HCT116 (cell line): ENCODE results near the gene PKP3. TPM values are rescaled to one million over a fixed set of nuclear protein-coding genes. Genes with fewer than 3 reads are reported as not detected.

ENCODE experiments used
- ATAC-seq: fragments of 200-7000 bp; cut with Tn5 transposase; 2 replicates; pipeline ENCODE4 v1.9.1; 2020; ENCODE audit warnings: mild to moderate bottlenecking, moderate library complexity
- BruUV-seq: library from RNA; stranded (reverse); fragments of 400-500 nt; replicated peaks from 2 replicates; lab custom pipeline; 2021; lab: Mats Ljungman, UMichigan
- CTCF ChIA-PET: fragments of 300-600 bp; sonication (Branson Sonifier 250); formaldehyde crosslinking; loops from one replicate; lab custom pipeline; 2021; ENCODE audit warnings: antibody characterized with exemption; lab: Charles Lee
- POLR2A ChIA-PET: fragments of 300-600, 350-600 bp; sonication (Branson Sonifier 250); formaldehyde crosslinking; loops from one replicate; lab custom pipeline; 2021; ENCODE audit warnings: antibody characterized with exemption; lab: Charles Lee
- RAD21 ChIA-PET, 2 experiments: fragments of 300-600 bp; sonication (Branson Sonifier 250); formaldehyde crosslinking; loops; one replicate each; lab custom pipeline; 2023; ENCODE audit warnings: low total read pairs in 2 of 2; ENCODE audit not compliant: uncharacterized antibody in 2 of 2, unreplicated experiment in 2 of 2, low non-redundant PET in 1 of 2; lab: Charles Lee
- DNase-seq: peaks from one replicate; pipeline ENCODE4 v3.0.0-alpha.2; 2010; ENCODE audit warnings: low read depth, low spot score
- H2AFZ ChIP-seq: fragments of 200-600 bp; shearing (Covaris generic), sonication (generic); 2 replicates; pipeline ENCODE4 v1.6.1; 2017; ENCODE audit warnings: low read depth, mixed run types, mixed read lengths, antibody characterized with exemption, low read length; ENCODE audit not compliant: poor library complexity, severe bottlenecking
- H3K27ac ChIP-seq: 2 replicates; pipeline ENCODE4 v1.5.1; 2012; ENCODE audit warnings: low read depth, low read length
- H3K27me3 ChIP-seq: fragments of 200-600 bp; sonication (generic); 2 replicates; pipeline ENCODE4 v1.6.1; 2016; ENCODE audit warnings: mixed run types, low read length, mixed read lengths; ENCODE audit not compliant: insufficient read depth
- H3K36me3 ChIP-seq, 2 experiments: fragments of 200-500 bp in 1 of 2; fragments of 200-600 bp in 1 of 2; sonication (Bioruptor generic) in 1 of 2; sonication (generic) in 1 of 2; 2 replicates each; pipeline versions ENCODE4 v1.5.1 to v1.6.1; 2014 to 2016; ENCODE audit warnings: low read length in 2 of 2, inconsistent platforms in 1 of 2, mixed read lengths in 1 of 2, mixed run types in 1 of 2; ENCODE audit not compliant: insufficient read depth in 2 of 2, control insufficient read depth in 1 of 2
- H3K4me1 ChIP-seq, 2 experiments: fragments of 200-600 bp in 1 of 2; sonication (generic) in 1 of 2; 2 replicates each; pipeline versions ENCODE4 v1.5.1 to v1.6.1; 2012 to 2017; ENCODE audit warnings: low read length in 2 of 2, inconsistent platforms in 1 of 2, mild to moderate bottlenecking in 1 of 2, mixed read lengths in 1 of 2, mixed run types in 1 of 2, moderate library complexity in 1 of 2; ENCODE audit not compliant: insufficient read depth in 2 of 2, control insufficient read depth in 1 of 2
- H3K4me2 ChIP-seq: fragments of 200-600 bp; sonication (generic); 2 replicates; pipeline ENCODE4 v1.6.1; 2017; ENCODE audit warnings: mixed run types, low read length, mixed read lengths
- H3K4me3 ChIP-seq, 2 experiments: fragments of 200-600 bp in 1 of 2; sonication (generic) in 1 of 2; replicated peaks in 1 of 2; 2 replicates each; pipeline ENCODE4 v1.5.1; 2011 to 2016; ENCODE audit warnings: low read length in 2 of 2, control low read depth in 1 of 2, low read depth in 1 of 2, mild to moderate bottlenecking in 1 of 2, mixed read lengths in 1 of 2, mixed run types in 1 of 2
- H3K79me2 ChIP-seq: fragments of 200-600 bp; sonication (generic); 2 replicates; pipeline ENCODE4 v1.6.1; 2017; ENCODE audit warnings: mild to moderate bottlenecking, mixed run types, low read length, moderate library complexity, mixed read lengths; ENCODE audit not compliant: insufficient read depth
- H3K9ac ChIP-seq: fragments of 200-600 bp; sonication (generic); 2 replicates; pipeline ENCODE4 v1.6.1; 2016; ENCODE audit warnings: low read length, mixed read lengths
- H3K9me2 ChIP-seq: fragments of 200-600 bp; sonication (generic), shearing (Covaris generic); 2 replicates; pipeline ENCODE4 v1.6.1; 2017; ENCODE audit warnings: mixed run types, mild to moderate bottlenecking, moderate library complexity; ENCODE audit not compliant: insufficient read depth
- H3K9me3 ChIP-seq, 2 experiments: fragments of 200-500 bp in 1 of 2; fragments of 200-600 bp in 1 of 2; sonication (Bioruptor generic) in 1 of 2; sonication (generic) in 1 of 2; 2 replicates each; pipeline ENCODE4 v1.6.1; 2014 to 2017; ENCODE audit warnings: low read length in 2 of 2, mixed read lengths in 2 of 2, inconsistent platforms in 1 of 2, low read depth in 1 of 2, mild to moderate bottlenecking in 1 of 2, mixed run types in 1 of 2, moderate library complexity in 1 of 2; ENCODE audit not compliant: control insufficient read depth in 1 of 2, insufficient read depth in 1 of 2
- H4K20me1 ChIP-seq: fragments of 200-600 bp; sonication (generic), shearing (Covaris generic); 2 replicates; pipeline ENCODE4 v1.6.1; 2017; ENCODE audit warnings: mixed run types, mild to moderate bottlenecking, moderate library complexity; ENCODE audit not compliant: insufficient read depth
- CBX3 ChIP-seq: IDR thresholded peaks from 2 replicates; pipeline ENCODE4 v1.6.1; 2012; ENCODE audit warnings: low read depth
- CEBPB ChIP-seq: IDR thresholded peaks from 2 replicates; pipeline ENCODE4 v1.6.1; 2012; ENCODE audit warnings: low read depth
- EZH2 ChIP-seq: fragments of 200-600 bp; sonication (generic); IDR thresholded peaks from 2 replicates; pipeline ENCODE4 v1.6.1; 2017; ENCODE audit warnings: antibody characterized with exemption, mixed run types
- EZH2phosphoT487 ChIP-seq: fragments of 200-600 bp; IDR thresholded peaks from 2 replicates; pipeline ENCODE4 v1.6.1; 2018; ENCODE audit warnings: antibody characterized with exemption, borderline replicate concordance
- FOSL1 ChIP-seq: IDR thresholded peaks from 2 replicates; pipeline ENCODE4 v1.6.1; 2012; ENCODE audit warnings: low read depth
- POLR2AphosphoS5 ChIP-seq: IDR thresholded peaks from 2 replicates; pipeline ENCODE4 v1.6.1; 2011; ENCODE audit warnings: mild to moderate bottlenecking, low read depth, low read length, moderate library complexity
- RAD21 ChIP-seq: IDR thresholded peaks from 2 replicates; pipeline ENCODE4 v1.6.1; 2012; ENCODE audit warnings: low read depth, mild to moderate bottlenecking
- SIN3A ChIP-seq: IDR thresholded peaks from 2 replicates; pipeline ENCODE4 v1.6.1; 2012; ENCODE audit warnings: low read depth
- SRF ChIP-seq: IDR thresholded peaks from 2 replicates; pipeline ENCODE4 v1.6.1; 2012; ENCODE audit warnings: low read depth
- ZFX ChIP-seq: fragments of 450-650 bp; IDR thresholded peaks from 2 replicates; pipeline ENCODE4 v1.6.1; 2017
- intact Hi-C: fragments of 100-400 bp; cut with micrococcal nuclease; formaldehyde crosslinking; loops from 2 replicates; pipeline ENCODE4 v1.10.0; 2022
- total RNA-seq: library from RNA; stranded (reverse); gene quantifications from one replicate; pipeline ENCODE4 v1.2.1, GENCODE V29; 2021; ENCODE audit not compliant: unreplicated experiment
- TF ChIP-seq, protein P1 (sequence below): IDR thresholded peaks from 2 replicates; pipeline ENCODE4 v1.6.1; 2011; ENCODE audit warnings: mild to moderate bottlenecking, low read length, moderate library complexity; ENCODE audit not compliant: insufficient replicate concordance; ENCODE audit errors: extremely low read depth
- TF ChIP-seq, protein P2 (sequence below), 3 experiments: fragments of 200-600 bp in 1 of 3; sonication (generic) in 1 of 3; IDR thresholded peaks in 2 of 3; conservative IDR thresholded peaks in 1 of 3; 2 replicates each; pipeline ENCODE4 v1.5.1; 2012 to 2017; ENCODE audit warnings: low read depth in 2 of 3, low read length in 2 of 3, antibody characterized with exemption in 1 of 3, borderline replicate concordance in 1 of 3, control low read depth in 1 of 3, mild to moderate bottlenecking in 1 of 3, mixed read lengths in 1 of 3, mixed run types in 1 of 3, moderate library complexity in 1 of 3; ENCODE audit not compliant: insufficient read depth in 1 of 3
- TF ChIP-seq, protein P3 (sequence below): IDR thresholded peaks from 2 replicates; pipeline ENCODE4 v1.6.1; 2012
- TF ChIP-seq, protein P4 (sequence below): IDR thresholded peaks from 2 replicates; pipeline ENCODE4 v1.6.1; 2012; ENCODE audit warnings: low read depth

Gene PKP3
- total RNA-seq, 1 experiment from 2014 or later, result 157 TPM

DNA sequence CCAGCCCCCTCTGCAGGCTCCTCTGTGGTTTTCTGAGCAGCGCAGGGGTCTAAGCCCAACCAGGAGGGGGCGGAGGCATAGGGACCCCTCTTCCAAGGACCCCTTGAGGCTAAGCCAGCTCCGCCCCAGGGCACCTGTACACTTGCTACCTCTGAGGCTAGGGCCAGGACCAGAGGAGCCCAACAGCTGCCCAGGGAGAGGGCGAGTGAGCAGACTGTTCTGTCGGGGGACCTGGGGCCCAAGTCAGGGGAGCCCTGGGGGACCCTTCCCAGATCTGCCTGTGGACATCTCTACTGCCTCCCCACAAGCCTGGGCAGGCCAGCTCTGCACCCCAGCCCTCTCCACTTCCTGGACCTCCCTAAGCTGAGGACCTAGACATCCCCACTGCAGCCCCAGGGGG is 23.0 kb upstream of the PKP3 start (continued):
- TF ChIP-seq, protein P1, sequence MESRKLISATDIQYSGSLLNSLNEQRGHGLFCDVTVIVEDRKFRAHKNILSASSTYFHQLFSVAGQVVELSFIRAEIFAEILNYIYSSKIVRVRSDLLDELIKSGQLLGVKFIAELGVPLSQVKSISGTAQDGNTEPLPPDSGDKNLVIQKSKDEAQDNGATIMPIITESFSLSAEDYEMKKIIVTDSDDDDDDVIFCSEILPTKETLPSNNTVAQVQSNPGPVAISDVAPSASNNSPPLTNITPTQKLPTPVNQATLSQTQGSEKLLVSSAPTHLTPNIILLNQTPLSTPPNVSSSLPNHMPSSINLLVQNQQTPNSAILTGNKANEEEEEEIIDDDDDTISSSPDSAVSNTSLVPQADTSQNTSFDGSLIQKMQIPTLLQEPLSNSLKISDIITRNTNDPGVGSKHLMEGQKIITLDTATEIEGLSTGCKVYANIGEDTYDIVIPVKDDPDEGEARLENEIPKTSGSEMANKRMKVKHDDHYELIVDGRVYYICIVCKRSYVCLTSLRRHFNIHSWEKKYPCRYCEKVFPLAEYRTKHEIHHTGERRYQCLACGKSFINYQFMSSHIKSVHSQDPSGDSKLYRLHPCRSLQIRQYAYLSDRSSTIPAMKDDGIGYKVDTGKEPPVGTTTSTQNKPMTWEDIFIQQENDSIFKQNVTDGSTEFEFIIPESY, result no peak
- TF ChIP-seq RAD21, result no peak
- TF ChIP-seq SRF, result no peak
- no peak for TF ChIP-seq EZH2

DNA sequence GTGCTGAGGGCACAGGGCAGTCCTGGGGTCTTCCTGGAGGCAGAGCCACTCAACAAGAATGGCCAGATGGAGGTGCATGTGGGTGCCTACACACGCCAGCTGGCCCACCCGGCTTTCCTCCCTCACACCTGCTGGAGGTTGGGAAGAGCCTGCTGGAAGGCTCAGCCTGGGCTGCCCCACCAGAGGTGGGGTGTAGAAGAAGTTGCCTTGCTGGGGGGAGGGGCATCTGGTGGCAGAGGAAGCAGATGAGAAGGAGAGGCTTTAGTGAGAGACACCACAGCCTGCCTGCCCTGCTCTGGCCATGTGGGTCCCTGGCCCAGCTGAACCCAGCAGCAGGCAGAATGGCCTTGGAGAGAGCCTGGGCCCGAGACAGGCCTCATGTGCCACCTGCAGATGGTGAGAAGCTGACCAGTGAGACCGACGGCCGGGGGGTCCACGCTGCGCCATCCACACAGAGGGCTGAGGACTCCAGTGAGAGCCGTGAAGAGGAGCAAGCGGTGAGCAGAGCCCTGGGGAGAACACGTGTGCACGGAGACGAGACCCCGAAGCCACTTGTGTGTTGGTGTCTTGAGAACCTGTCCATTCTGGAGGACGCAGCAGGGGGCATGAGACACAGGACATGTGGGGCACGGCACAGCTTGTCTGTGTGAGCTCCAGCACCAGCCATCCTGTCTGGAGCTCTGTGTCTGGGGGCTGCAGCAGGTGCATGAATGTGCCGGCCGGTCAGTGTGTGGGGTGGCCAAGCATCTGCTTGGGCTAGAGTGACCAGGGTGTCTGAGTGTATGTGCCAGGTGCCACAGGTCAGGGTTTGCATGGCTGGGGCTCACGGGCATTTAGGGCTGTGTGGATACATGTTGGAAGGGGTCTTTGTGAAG is 22.1 kb upstream of the PKP3 start:
- Histone ChIP-seq H3K9me3 (no peaks in the 10 kb centered on the region), H3K4me2 (no peak overlapping the region), H2AFZ (no peak overlapping the region), H3K9me2 (no peaks in the 10 kb centered on the region), H3K27me3 (no peaks in the 10 kb centered on the region), H3K36me3 (peaks cover 0 to 16% of the 10 kb centered on the region in 2 experiments; a peak in 1 of 4 replicates), H3K4me3 (no peak overlapping the region), H3K4me1 (peaks cover 0 to 12% of the 10 kb centered on the region in 2 experiments; a peak in 2 of 4 replicates), H4K20me1 (no peaks in the 10 kb centered on the region), H3K9ac (no peak overlapping the region), H3K27ac (no peak overlapping the region), H3K79me2 (peaks cover 16% of the 10 kb centered on the region; the same call in 1 of the 2 replicates)
- POLR2A ChIA-PET, result no interaction called here
- no peak for TF ChIP-seq CBX3
- TF ChIP-seq ZFX, result no peak
- TF ChIP-seq, protein P2, sequence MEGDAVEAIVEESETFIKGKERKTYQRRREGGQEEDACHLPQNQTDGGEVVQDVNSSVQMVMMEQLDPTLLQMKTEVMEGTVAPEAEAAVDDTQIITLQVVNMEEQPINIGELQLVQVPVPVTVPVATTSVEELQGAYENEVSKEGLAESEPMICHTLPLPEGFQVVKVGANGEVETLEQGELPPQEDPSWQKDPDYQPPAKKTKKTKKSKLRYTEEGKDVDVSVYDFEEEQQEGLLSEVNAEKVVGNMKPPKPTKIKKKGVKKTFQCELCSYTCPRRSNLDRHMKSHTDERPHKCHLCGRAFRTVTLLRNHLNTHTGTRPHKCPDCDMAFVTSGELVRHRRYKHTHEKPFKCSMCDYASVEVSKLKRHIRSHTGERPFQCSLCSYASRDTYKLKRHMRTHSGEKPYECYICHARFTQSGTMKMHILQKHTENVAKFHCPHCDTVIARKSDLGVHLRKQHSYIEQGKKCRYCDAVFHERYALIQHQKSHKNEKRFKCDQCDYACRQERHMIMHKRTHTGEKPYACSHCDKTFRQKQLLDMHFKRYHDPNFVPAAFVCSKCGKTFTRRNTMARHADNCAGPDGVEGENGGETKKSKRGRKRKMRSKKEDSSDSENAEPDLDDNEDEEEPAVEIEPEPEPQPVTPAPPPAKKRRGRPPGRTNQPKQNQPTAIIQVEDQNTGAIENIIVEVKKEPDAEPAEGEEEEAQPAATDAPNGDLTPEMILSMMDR (IDR thresholded peaks at IDR 0.05 in 2 of 3, conservative IDR thresholded peaks at IDR 0.05 in 1 of 3; ENCODE audit: borderline replicate concordance in 1 of 3, insufficient read depth in 1 of 3, low read depth in 2 of 3, low read length in 2 of 3), result no peak
- no peak for TF ChIP-seq CEBPB
- no peak for TF ChIP-seq FOSL1
- TF ChIP-seq, protein P3, sequence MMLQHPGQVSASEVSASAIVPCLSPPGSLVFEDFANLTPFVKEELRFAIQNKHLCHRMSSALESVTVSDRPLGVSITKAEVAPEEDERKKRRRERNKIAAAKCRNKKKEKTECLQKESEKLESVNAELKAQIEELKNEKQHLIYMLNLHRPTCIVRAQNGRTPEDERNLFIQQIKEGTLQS, result no peak
- no peak for TF ChIP-seq EZH2phosphoT487
- no peak for TF ChIP-seq SRF
- TF ChIP-seq POLR2AphosphoS5, result no peak
- no peak for TF ChIP-seq SIN3A
- TF ChIP-seq, protein P4, sequence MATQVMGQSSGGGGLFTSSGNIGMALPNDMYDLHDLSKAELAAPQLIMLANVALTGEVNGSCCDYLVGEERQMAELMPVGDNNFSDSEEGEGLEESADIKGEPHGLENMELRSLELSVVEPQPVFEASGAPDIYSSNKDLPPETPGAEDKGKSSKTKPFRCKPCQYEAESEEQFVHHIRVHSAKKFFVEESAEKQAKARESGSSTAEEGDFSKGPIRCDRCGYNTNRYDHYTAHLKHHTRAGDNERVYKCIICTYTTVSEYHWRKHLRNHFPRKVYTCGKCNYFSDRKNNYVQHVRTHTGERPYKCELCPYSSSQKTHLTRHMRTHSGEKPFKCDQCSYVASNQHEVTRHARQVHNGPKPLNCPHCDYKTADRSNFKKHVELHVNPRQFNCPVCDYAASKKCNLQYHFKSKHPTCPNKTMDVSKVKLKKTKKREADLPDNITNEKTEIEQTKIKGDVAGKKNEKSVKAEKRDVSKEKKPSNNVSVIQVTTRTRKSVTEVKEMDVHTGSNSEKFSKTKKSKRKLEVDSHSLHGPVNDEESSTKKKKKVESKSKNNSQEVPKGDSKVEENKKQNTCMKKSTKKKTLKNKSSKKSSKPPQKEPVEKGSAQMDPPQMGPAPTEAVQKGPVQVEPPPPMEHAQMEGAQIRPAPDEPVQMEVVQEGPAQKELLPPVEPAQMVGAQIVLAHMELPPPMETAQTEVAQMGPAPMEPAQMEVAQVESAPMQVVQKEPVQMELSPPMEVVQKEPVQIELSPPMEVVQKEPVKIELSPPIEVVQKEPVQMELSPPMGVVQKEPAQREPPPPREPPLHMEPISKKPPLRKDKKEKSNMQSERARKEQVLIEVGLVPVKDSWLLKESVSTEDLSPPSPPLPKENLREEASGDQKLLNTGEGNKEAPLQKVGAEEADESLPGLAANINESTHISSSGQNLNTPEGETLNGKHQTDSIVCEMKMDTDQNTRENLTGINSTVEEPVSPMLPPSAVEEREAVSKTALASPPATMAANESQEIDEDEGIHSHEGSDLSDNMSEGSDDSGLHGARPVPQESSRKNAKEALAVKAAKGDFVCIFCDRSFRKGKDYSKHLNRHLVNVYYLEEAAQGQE, result no peak
- CTCF ChIA-PET, result no interaction called here
- intact Hi-C loops, result no loop called here
- RAD21 ChIA-PET, result no interaction called here
- no TSS peak for BruUV-seq
- ATAC-seq, result no peak
- no peak for DNase-seq
